Gastroesophageal sphincter (tissue), 4 donors: ENCODE measurements around the gene ARL11. TPM values are rescaled to one million over a fixed set of nuclear protein-coding genes. Genes with fewer than 3 reads are reported as not detected.
A peak's percentile ranks its signal among the peaks of the same experiment; 100 is the strongest.

Source experiments
- ATAC-seq: fragments of 150-250 bp; one replicate; pipeline ENCODE4 v1.9.1; 2016; ENCODE audit warnings: mild to moderate bottlenecking, moderate library complexity
- H3K27ac ChIP-seq, 4 donors: fragments of 200-600 bp; sonication (generic) in 3 of 4; 1 replicate in 3 of 4; 2 replicates in 1 of 4; pipeline ENCODE4 v1.5.1; 2016 to 2019
- H3K27me3 ChIP-seq: fragments of 200-600 bp; sonication (generic); one replicate; pipeline ENCODE4 v1.5.1; 2019
- H3K36me3 ChIP-seq, 2 donors: fragments of 200-600 bp; sonication (generic); one replicate each; pipeline ENCODE4 v1.5.1; 2019; ENCODE audit warnings: control low read depth in 1 of 2
- H3K4me1 ChIP-seq, 3 donors: fragments of 200-600 bp; sonication (generic); 1 replicate in 2 of 3; 2 replicates in 1 of 3; pipeline ENCODE4 v1.5.1; 2016 to 2019; ENCODE audit warnings: control low read depth in 2 of 3
- H3K4me3 ChIP-seq, 2 donors: fragments of 200-600 bp; sonication (generic); one replicate each; pipeline ENCODE4 v1.5.1; 2019; ENCODE audit warnings: mild to moderate bottlenecking in 1 of 2, moderate library complexity in 1 of 2
- H3K9me3 ChIP-seq, 3 donors: fragments of 200-600 bp; sonication (generic); one replicate each; pipeline ENCODE4 v1.5.1; 2017 to 2019; ENCODE audit warnings: control low read depth in 2 of 3
- EP300 ChIP-seq: sonication (generic); formaldehyde crosslinking; IDR thresholded peaks from one replicate; pipeline ENCODE4 v1.6.1; 2017; ENCODE audit warnings: antibody characterized with exemption, mild to moderate bottlenecking
- POLR2A ChIP-seq, 2 donors: fragments of 450-650 bp; IDR thresholded peaks; one replicate each; pipeline ENCODE4 v1.6.1; 2017; ENCODE audit warnings: antibody characterized with exemption in 2 of 2, mild to moderate bottlenecking in 2 of 2, moderate library complexity in 1 of 2
- POLR2AphosphoS5 ChIP-seq: sonication (generic); formaldehyde crosslinking; IDR thresholded peaks from one replicate; pipeline ENCODE4 v1.6.1; 2017; ENCODE audit warnings: antibody characterized with exemption
- WGBS, 2 donors: methylation state at CpG; one replicate each; pipeline ENCODE4 v1.1.5; 2018; ENCODE audit warnings: low coverage in 1 of 2; 5-methylcytosine and 5-hydroxymethylcytosine counted together
- total RNA-seq, 4 donors: library from RNA; depleted of rRNA; stranded (reverse); fragments of >200 nt; gene quantifications; one replicate each; pipeline ENCODE4 v1.1.0, GENCODE V29; 2016
- TF ChIP-seq, protein P1 (sequence below), 4 experiments: fragments of 200-600 bp in 2 of 4; fragments of 450-650 bp in 2 of 4; sonication (generic) in 1 of 4; IDR thresholded peaks; one replicate each; pipeline ENCODE4 v1.5.1; 2017 to 2019; ENCODE audit warnings: antibody characterized with exemption in 4 of 4, mild to moderate bottlenecking in 2 of 4, moderate library complexity in 2 of 4

ARL11 gene
- total RNA-seq, 4 donors from 2014 or later: 0.15 to 0.94 (median 0.68) TPM

DNA sequence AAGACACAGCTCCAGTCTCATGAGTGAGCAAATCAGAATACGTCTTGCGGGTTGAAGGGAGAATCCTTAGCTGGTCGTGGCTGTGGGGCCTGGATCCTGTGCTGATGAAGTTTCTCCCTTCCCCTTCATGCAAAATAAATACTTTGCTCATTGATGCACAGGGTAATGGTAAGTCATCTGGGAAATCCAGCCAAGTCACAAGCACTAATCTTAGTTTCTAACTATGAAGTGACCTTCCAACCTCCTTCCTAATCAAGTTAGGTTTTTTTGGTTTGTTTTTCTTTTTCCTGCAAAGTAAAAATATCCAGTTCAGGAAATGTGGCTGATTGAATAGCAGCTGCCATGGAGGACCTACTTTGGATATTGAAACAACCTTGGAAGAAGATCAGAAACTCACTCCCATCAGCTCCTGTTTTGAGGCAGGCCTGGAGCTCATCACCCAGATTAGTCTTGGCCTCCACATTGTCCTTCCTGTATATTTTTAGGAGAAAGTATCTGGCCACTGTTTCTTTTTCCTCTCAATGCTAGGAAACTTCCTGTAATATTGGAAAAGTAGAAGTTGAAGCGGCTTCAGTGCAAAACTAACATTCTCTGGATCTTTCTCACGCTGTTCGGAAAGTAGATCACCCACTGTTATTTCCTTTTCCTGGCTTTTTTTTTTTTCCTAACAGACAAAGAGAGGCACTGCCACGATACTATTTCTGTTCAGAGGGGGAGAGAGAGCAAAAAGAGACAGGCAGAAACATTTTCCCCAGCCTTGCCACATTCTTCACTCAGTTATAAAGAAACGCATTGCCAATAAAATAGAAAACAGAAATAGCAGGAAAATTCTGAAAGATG lies 12.3 kb upstream of the ARL11 start:
- no peak for TF ChIP-seq POLR2A (IDR thresholded peaks at IDR 0.05)
- no peak for TF ChIP-seq POLR2AphosphoS5
- no peak for TF ChIP-seq EP300
- TF ChIP-seq, protein P1, sequence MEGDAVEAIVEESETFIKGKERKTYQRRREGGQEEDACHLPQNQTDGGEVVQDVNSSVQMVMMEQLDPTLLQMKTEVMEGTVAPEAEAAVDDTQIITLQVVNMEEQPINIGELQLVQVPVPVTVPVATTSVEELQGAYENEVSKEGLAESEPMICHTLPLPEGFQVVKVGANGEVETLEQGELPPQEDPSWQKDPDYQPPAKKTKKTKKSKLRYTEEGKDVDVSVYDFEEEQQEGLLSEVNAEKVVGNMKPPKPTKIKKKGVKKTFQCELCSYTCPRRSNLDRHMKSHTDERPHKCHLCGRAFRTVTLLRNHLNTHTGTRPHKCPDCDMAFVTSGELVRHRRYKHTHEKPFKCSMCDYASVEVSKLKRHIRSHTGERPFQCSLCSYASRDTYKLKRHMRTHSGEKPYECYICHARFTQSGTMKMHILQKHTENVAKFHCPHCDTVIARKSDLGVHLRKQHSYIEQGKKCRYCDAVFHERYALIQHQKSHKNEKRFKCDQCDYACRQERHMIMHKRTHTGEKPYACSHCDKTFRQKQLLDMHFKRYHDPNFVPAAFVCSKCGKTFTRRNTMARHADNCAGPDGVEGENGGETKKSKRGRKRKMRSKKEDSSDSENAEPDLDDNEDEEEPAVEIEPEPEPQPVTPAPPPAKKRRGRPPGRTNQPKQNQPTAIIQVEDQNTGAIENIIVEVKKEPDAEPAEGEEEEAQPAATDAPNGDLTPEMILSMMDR (IDR thresholded peaks at IDR 0.05): no peak
- ATAC-seq: no peak
- WGBS, 2 donors: 36 to 45% methylated on average over 5 to 8 of the region's 8 CpGs
- no peak overlapping the region for H3K4me3 ChIP-seq
- H3K27ac ChIP-seq: peak overlapping the region in 3 of 4 donors; percentile 20 to 55 (median 39)
- no peaks in the 10 kb centered on the region for H3K36me3 ChIP-seq
- peaks cover 0 to 8% (median 0%) of the 10 kb centered on the region in 3 donors for H3K4me1 ChIP-seq
- H3K9me3 ChIP-seq: peaks cover 0 to 11% (median 0%) of the 10 kb centered on the region in 3 donors
- no peaks in the 10 kb centered on the region for H3K27me3 ChIP-seq

DNA sequence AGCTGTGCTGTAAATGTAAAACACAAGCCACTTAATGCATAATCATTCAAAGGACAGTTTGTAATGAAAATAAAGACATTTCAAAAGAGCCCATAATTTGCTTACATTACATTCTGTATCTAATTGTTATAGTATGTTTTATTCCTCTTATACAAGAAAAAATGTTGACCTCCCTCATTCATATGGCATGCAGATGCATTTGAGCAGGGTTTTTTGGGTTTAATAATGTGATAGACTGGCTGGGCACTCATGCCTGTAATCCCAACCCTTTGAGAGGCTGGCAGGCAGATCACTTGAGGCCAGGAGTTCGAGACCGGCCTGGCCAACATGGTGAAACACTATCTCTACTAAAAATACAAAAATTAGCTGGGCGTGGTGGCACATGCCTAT lies 11.6 kb upstream of the ARL11 start:
- H3K36me3 ChIP-seq: no peaks in the 10 kb centered on the region
- H3K27me3 ChIP-seq: no peaks in the 10 kb centered on the region
- ATAC-seq: no peak
- no peak overlapping the region for H3K4me3 ChIP-seq
- WGBS, 2 donors: 88 to 100% methylated on average over 1 to 3 of the region's 3 CpGs
- H3K9me3 ChIP-seq: peaks cover 0 to 8% (median 0%) of the 10 kb centered on the region in 3 donors
- peaks cover 0 to 8% (median 0%) of the 10 kb centered on the region in 3 donors for H3K4me1 ChIP-seq
- TF ChIP-seq POLR2AphosphoS5 (no peak), EP300 (no peak), POLR2A (IDR thresholded peaks at IDR 0.05) (no peak)
- TF ChIP-seq, protein P1 (IDR thresholded peaks at IDR 0.05): no peak
- peak overlapping the region in 1 of 4 donors; percentile 24 for H3K27ac ChIP-seq

DNA sequence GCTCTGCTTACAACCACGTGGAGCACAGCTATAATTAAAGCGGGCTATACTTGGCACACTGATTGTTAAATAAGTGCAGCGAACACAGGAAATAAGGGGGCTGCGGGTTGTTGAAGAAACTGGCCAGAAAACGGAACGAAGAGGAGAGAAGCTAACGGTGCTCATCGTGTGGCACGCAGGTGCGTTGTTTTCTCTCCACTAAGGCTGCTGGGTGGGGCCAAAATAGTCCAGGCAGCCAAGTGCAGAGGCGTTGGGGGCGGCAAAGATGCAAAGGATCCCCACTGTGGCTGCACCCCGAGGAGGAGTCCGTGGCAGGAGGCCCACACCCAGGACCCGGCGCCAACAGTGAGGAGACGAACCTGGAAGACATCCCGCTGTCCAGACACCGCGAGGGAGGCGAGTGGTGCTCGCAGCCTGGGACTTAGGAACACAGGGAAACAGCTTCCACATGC lies 8.1 kb upstream of the ARL11 start:
- no peak overlapping the region for H3K27ac ChIP-seq
- H3K9me3 ChIP-seq: no peaks in the 10 kb centered on the region
- no peaks in the 10 kb centered on the region for H3K27me3 ChIP-seq
- peak overlapping the region in 1 of 2 donors; percentile 6 for H3K4me3 ChIP-seq
- ATAC-seq: no peak
- H3K36me3 ChIP-seq: no peaks in the 10 kb centered on the region
- TF ChIP-seq POLR2AphosphoS5 (no peak), EP300 (no peak)
- TF ChIP-seq, protein P1 (IDR thresholded peaks at IDR 0.05): no peak
- 47 to 69% methylated on average over 10 to 17 of the region's 22 CpGs for WGBS, 2 donors
- peaks cover 0 to 8% (median 0%) of the 10 kb centered on the region in 3 donors for H3K4me1 ChIP-seq

GRCh38 chr13:49622174-49622946 lies 5.9 kb upstream of the ARL11 start:
- Histone ChIP-seq H3K4me3 (no peak overlapping the region), H3K9me3 (no peaks in the 10 kb centered on the region), H3K27me3 (no peaks in the 10 kb centered on the region), H3K4me1 (no peaks in the 10 kb centered on the region), H3K36me3 (no peaks in the 10 kb centered on the region), H3K27ac (no peak overlapping the region)
- TF ChIP-seq, protein P1 (IDR thresholded peaks at IDR 0.05): no peak
- TF ChIP-seq POLR2A (IDR thresholded peaks at IDR 0.05) (no peak), POLR2AphosphoS5 (no peak), EP300 (no peak)
- ATAC-seq: no peak
- 32 to 53% methylated on average over 10 to 11 of the region's 11 CpGs for WGBS, 2 donors
